Gastrocnemius medialis (tissue), 4 donors: ENCODE results near the gene PCDH18.

Experiments used
- POLR2A ChIP-seq, 2 donors: fragments of 450-650 bp; IDR thresholded peaks; one replicate each; pipeline ENCODE4 v1.6.1; 2017; ENCODE audit warnings: antibody characterized with exemption in 2 of 2, mild to moderate bottlenecking in 2 of 2, moderate library complexity in 2 of 2
- TF ChIP-seq, protein P1 (sequence below), 5 experiments: fragments of 450-650 bp in 3 of 5; fragments of 200-600 bp in 2 of 5; sonication (generic) in 2 of 5; IDR thresholded peaks in 4 of 5; conservative IDR thresholded peaks in 1 of 5; 1 replicate in 4 of 5; 2 replicates in 1 of 5; pipeline ENCODE4 v1.5.1; 2016 to 2019; ENCODE audit warnings: antibody characterized with exemption in 5 of 5, mild to moderate bottlenecking in 3 of 5, moderate library complexity in 3 of 5

DNA sequence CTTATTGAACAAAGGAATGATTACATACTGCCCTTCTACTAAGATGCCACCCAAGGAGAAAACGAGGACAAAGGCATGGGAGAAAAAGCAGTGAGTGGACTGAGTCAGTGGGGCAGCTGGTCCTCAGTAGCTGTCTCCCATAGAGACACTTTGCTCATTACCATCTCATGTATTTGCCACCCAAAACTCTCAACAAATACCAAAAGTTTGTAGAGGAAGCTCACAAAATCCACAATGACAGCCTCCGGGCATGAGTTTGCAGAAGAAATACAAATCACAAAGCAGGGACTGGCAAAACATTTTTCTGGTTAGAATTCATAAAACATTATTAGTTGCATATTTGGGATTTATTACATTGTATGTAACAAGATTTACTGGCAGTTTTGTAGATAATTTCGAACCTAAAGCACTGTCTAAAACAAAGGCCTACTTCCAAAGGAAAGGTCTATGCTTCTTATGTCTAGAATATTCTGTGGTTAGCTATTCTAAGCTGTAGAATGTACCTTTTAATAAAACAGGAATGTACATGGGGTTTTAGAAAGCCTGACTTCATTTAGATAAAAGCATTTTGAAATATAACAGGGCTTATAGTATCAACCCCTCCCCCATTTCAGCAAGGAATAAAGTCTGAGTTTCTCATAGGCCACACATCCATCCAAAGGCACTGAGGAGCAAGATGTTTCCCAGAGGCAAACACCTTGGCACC, 17.7 kb downstream of the PCDH18 start:
- TF ChIP-seq, protein P1, sequence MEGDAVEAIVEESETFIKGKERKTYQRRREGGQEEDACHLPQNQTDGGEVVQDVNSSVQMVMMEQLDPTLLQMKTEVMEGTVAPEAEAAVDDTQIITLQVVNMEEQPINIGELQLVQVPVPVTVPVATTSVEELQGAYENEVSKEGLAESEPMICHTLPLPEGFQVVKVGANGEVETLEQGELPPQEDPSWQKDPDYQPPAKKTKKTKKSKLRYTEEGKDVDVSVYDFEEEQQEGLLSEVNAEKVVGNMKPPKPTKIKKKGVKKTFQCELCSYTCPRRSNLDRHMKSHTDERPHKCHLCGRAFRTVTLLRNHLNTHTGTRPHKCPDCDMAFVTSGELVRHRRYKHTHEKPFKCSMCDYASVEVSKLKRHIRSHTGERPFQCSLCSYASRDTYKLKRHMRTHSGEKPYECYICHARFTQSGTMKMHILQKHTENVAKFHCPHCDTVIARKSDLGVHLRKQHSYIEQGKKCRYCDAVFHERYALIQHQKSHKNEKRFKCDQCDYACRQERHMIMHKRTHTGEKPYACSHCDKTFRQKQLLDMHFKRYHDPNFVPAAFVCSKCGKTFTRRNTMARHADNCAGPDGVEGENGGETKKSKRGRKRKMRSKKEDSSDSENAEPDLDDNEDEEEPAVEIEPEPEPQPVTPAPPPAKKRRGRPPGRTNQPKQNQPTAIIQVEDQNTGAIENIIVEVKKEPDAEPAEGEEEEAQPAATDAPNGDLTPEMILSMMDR (IDR thresholded peaks at IDR 0.05 in 4 of 5, conservative IDR thresholded peaks at IDR 0.05 in 1 of 5), result no peak
- no peak for TF ChIP-seq POLR2A (IDR thresholded peaks at IDR 0.05)
